Testis (tissue), 3 donors: ENCODE data around the gene WWC2. TPM values are rescaled to one million over a fixed set of nuclear protein-coding genes. Genes with fewer than 3 reads are reported as not detected.

Experiments used
- DNase-seq: peaks from one replicate; pipeline ENCODE4 v3.0.0-alpha.2; 2019
- H3K27ac ChIP-seq, 2 donors: fragments of 200-600 bp; sonication (generic); one replicate each; pipeline ENCODE4 v1.5.1; 2019
- H3K27me3 ChIP-seq: fragments of 200-600 bp; sonication (generic); one replicate; pipeline ENCODE4 v1.5.1; 2019
- H3K36me3 ChIP-seq: fragments of 200-600 bp; sonication (generic); one replicate; pipeline ENCODE4 v1.5.1; 2017; ENCODE audit warnings: low read depth; ENCODE audit errors: missing control alignments
- H3K4me1 ChIP-seq: fragments of 200-600 bp; sonication (generic); one replicate; pipeline ENCODE4 v1.5.1; 2019
- H3K4me3 ChIP-seq, 2 donors: fragments of 200-600 bp; sonication (generic); one replicate each; pipeline ENCODE4 v1.5.1; 2017 to 2019
- H3K9me3 ChIP-seq: fragments of 200-600 bp; sonication (generic); one replicate; pipeline ENCODE4 v1.5.1; 2017
- CTCF ChIP-seq, 3 experiments: fragments of 450-650 bp in 2 of 3; fragments of 200-600 bp in 1 of 3; sonication (generic) in 1 of 3; IDR thresholded peaks; one replicate each; pipeline ENCODE4 v1.5.1; 2016 to 2019; ENCODE audit warnings: antibody characterized with exemption in 3 of 3, mild to moderate bottlenecking in 2 of 3, moderate library complexity in 1 of 3
- POLR2A ChIP-seq: fragments of 450-650 bp; IDR thresholded peaks from one replicate; pipeline ENCODE4 v1.6.1; 2017; ENCODE audit warnings: antibody characterized with exemption, mild to moderate bottlenecking, moderate library complexity
- WGBS, 2 donors: methylation state at CpG; one replicate each; pipeline ENCODE4 v1.1.5; 2018; 5-methylcytosine and 5-hydroxymethylcytosine counted together
- intact Hi-C: fragments of 100-400 bp; cut with DNase I; formaldehyde crosslinking; loops from one replicate; pipeline ENCODE4 v1.15.1; 2023; ENCODE audit warnings: low total_unique reads
- polyA plus RNA-seq: library from polyadenylated mRNA; stranded (reverse); fragments of 350-450 nt; fragmentation: Illumina TruSeq; extraction: RNeasy Lipid Tissue Mini Kit (QIAGEN cat#74804); gene quantifications from one replicate; pipeline ENCODE4 v1.2.3, GENCODE V29; 2014; ENCODE audit warnings: low read depth, low replicate concordance; ENCODE audit not compliant: insufficient read depth
- total RNA-seq, 2 donors: library from RNA; depleted of rRNA; stranded (reverse); fragments of >200 nt; gene quantifications; one replicate each; pipeline ENCODE4 v1.2.3, GENCODE V29; 2016

WWC2 gene
- total and polyA plus RNA-seq, 3 donors from 2014 or later: 34.4 to 76.7 (median 64.2) TPM

- no peaks in the 10 kb centered on the region for H3K36me3 ChIP-seq
- no peak overlapping the region for H3K27ac ChIP-seq
- H3K4me1 ChIP-seq: no peaks in the 10 kb centered on the region
- DNase-seq: no peak
- H3K27me3 ChIP-seq: no peaks in the 10 kb centered on the region
- 78 to 82% methylated on average over 9 of the region's 9 CpGs for WGBS, 2 donors
- no peaks in the 10 kb centered on the region for H3K9me3 ChIP-seq
- H3K4me3 ChIP-seq: no peak overlapping the region
- no peak for TF ChIP-seq POLR2A
- no peak for TF ChIP-seq CTCF (IDR thresholded peaks at IDR 0.05)
- intact Hi-C loops: no loop called here
Observed at GRCh38 chr4:183354219-183354618, 255.2 kb downstream of the WWC2 start.

GRCh38 chr4:183355405-183355804, 256.3 kb downstream of the WWC2 start:
- DNase-seq: no peak
- H3K27me3 ChIP-seq: no peaks in the 10 kb centered on the region
- no peak overlapping the region for H3K27ac ChIP-seq
- no peaks in the 10 kb centered on the region for H3K36me3 ChIP-seq
- H3K4me1 ChIP-seq: no peaks in the 10 kb centered on the region
- WGBS, 2 donors: 49 to 70% methylated on average over 4 of the region's 4 CpGs
- no peak for TF ChIP-seq POLR2A
- no peak for TF ChIP-seq CTCF (IDR thresholded peaks at IDR 0.05)
- H3K4me3 ChIP-seq: no peak overlapping the region
- H3K9me3 ChIP-seq: no peaks in the 10 kb centered on the region
- intact Hi-C loops: no loop called here

GRCh38 chr4:183356173-183356830, 257.2 kb downstream of the WWC2 start:
- WGBS, 2 donors: 63% methylated on average over 16 to 20 of the region's 20 CpGs
- no peaks in the 10 kb centered on the region for H3K9me3 ChIP-seq
- DNase-seq: no peak
- H3K27me3 ChIP-seq: no peaks in the 10 kb centered on the region
- intact Hi-C loops: no loop called here
- no peak overlapping the region for H3K4me3 ChIP-seq
- H3K4me1 ChIP-seq: no peaks in the 10 kb centered on the region
- no peak overlapping the region for H3K27ac ChIP-seq
- TF ChIP-seq POLR2A (no peak), CTCF (IDR thresholded peaks at IDR 0.05) (no peak)
- H3K36me3 ChIP-seq: no peaks in the 10 kb centered on the region

GRCh38 chr4:183356931-183357675, 258.0 kb downstream of the WWC2 start:
- no peak overlapping the region for H3K4me3 ChIP-seq
- H3K27ac ChIP-seq: no peak overlapping the region
- 60 to 69% methylated on average over 8 to 20 of the region's 20 CpGs for WGBS, 2 donors
- no peak for DNase-seq
- H3K27me3 ChIP-seq: no peaks in the 10 kb centered on the region
- TF ChIP-seq CTCF (IDR thresholded peaks at IDR 0.05) (no peak), POLR2A (no peak)
- no peaks in the 10 kb centered on the region for H3K4me1 ChIP-seq
- intact Hi-C loops: no loop called here
- H3K9me3 ChIP-seq: no peaks in the 10 kb centered on the region
- H3K36me3 ChIP-seq: no peaks in the 10 kb centered on the region
